WERI-Rb-1 (cell line): ENCODE measurements around the gene TRAF3.

Source experiments
- DNase-seq: peaks from one replicate; pipeline ENCODE4 v3.0.0-alpha.2; 2020
- H3K27ac ChIP-seq: fragments of 250-450 bp; sonication (Bioruptor Pico); 2 replicates; pipeline ENCODE4 v1.5.1; 2020; ENCODE audit warnings: mild to moderate bottlenecking, moderate library complexity
- H3K27me3 ChIP-seq: fragments of 250-450 bp; sonication (Bioruptor Pico); 2 replicates; pipeline ENCODE4 v1.5.1; 2021; ENCODE audit warnings: mild to moderate bottlenecking, low read depth, moderate library complexity; ENCODE audit not compliant: insufficient read depth, severe bottlenecking
- H3K36me3 ChIP-seq: fragments of 250-450 bp; sonication (Bioruptor Pico); 2 replicates; pipeline ENCODE4 v1.5.1; 2020; ENCODE audit warnings: mild to moderate bottlenecking, moderate library complexity
- H3K4me3 ChIP-seq: 2 replicates; pipeline ENCODE4 v1.5.1; 2011; ENCODE audit warnings: low read depth, mild to moderate bottlenecking, control low read depth, low read length
- H3K9me3 ChIP-seq: fragments of 250-450 bp; sonication (Bioruptor Pico); 2 replicates; pipeline ENCODE4 v1.5.1; 2021; ENCODE audit warnings: mild to moderate bottlenecking, moderate library complexity; ENCODE audit not compliant: severe bottlenecking
- CTCF ChIP-seq: IDR thresholded peaks from 2 replicates; pipeline ENCODE4 v1.5.1; 2011; ENCODE audit warnings: low read depth, mild to moderate bottlenecking, control low read depth, inconsistent platforms, low read length

Gene TRAF3

DNA sequence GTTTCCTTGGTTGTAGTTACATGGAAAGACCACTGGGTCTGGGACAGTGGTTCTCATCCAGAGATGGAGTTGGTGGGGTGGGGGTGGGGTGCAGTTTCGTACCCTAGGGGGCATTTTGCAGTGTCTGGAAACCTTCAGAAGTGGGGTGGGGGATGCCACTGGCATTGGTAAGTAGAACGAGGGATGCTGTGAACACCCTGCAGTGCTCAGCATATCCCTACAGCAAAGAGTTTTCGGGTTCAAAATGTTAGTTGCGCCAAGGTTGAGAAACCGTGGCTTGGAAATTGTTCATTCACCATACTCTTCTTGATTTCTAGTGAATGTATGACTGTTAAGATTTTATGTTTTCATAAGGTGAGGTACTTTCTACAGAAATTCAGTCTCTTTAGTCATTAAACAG lies 28.7 kb downstream of the TRAF3 start:
- no peak for DNase-seq
- H3K27me3 ChIP-seq, result no peaks in the 10 kb centered on the region
- no peak overlapping the region for H3K27ac ChIP-seq
- no peak overlapping the region for H3K4me3 ChIP-seq
- TF ChIP-seq CTCF, result no peak
- H3K36me3 ChIP-seq, result no peaks in the 10 kb centered on the region; the same call in 1 of the 2 replicates
- H3K9me3 ChIP-seq, result no peaks in the 10 kb centered on the region

DNA sequence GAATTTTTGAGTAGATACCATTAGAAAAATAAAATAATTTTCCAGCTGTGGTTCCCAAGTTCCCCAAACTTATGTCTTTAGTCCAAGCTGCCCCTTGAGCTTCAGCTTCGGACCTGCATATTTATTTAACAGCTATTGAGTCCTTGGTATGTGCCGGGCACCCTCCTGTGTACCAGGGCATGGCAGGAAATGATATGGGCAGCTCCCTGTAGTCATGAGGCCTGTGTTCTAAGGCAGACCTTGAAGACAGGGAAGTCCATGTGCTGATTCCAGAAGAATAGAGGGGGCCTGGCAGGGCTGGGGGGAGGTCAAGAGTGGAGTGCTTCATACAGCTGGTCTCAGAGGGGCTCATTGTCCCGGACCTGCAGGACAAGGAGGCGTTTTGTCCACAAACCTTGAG lies 29.2 kb downstream of the TRAF3 start:
- no peak for TF ChIP-seq CTCF
- Histone ChIP-seq H3K27ac (no peak overlapping the region), H3K27me3 (no peaks in the 10 kb centered on the region), H3K4me3 (no peak overlapping the region), H3K36me3 (no peaks in the 10 kb centered on the region; the same call in 1 of the 2 replicates), H3K9me3 (no peaks in the 10 kb centered on the region)
- no peak for DNase-seq

DNA sequence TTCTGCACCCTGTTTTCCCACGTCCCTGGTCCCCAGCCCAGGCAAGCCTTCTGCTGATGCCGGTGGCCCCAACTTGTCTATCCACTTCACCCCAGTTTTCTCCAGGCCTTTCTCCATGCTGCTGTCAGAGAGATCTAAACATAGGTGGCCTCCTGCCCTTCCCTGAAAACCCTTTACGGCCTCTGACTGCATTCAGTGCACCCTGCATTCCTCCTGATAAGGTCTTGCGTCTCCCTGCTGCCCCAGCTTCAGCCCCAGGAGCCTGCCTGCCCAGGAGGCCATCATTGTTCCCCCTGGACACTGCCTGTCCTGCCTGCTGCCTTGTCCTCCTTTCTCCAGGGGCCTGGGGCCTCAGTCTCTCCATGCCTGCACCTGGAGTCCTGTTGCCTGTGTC lies 29.8 kb downstream of the TRAF3 start:
- no peak for DNase-seq
- Histone ChIP-seq H3K36me3 (no peaks in the 10 kb centered on the region; the same call in 1 of the 2 replicates), H3K27me3 (no peaks in the 10 kb centered on the region), H3K4me3 (no peak overlapping the region), H3K9me3 (no peaks in the 10 kb centered on the region), H3K27ac (no peak overlapping the region)
- no peak for TF ChIP-seq CTCF

DNA sequence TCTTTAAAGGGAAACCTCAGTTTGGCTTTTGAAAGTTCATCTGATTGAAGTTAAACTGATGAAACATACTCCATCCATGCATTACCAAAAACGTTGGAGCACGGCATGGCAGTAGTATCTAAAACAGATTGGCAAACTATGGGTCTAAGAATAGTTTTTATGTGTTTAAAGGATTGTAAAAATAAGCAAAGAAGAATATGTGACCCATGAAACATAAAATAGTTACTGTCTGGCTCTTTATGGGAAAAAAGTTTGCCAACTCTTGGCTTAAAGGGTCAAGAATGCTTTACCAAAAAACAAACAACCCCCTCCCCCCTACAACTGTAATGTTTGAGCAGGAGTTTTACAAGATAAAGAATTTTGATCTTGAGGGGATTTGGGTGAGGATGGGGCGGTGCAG lies 32.6 kb downstream of the TRAF3 start:
- Histone ChIP-seq H3K27me3 (no peaks in the 10 kb centered on the region), H3K36me3 (no peaks in the 10 kb centered on the region; the same call in 1 of the 2 replicates), H3K27ac (no peak overlapping the region), H3K4me3 (no peak overlapping the region), H3K9me3 (no peaks in the 10 kb centered on the region)
- no peak for TF ChIP-seq CTCF
- DNase-seq, result no peak

GRCh38 chr14:102810523-102810922 lies 33.3 kb downstream of the TRAF3 start:
- Histone ChIP-seq H3K27me3 (no peaks in the 10 kb centered on the region), H3K4me3 (no peak overlapping the region), H3K9me3 (no peaks in the 10 kb centered on the region), H3K27ac (no peak overlapping the region), H3K36me3 (no peaks in the 10 kb centered on the region; the same call in 1 of the 2 replicates)
- DNase-seq, result no peak
- TF ChIP-seq CTCF, result no peak

GRCh38 chr14:102811254-102811963 lies 34.2 kb downstream of the TRAF3 start:
- no peaks in the 10 kb centered on the region for H3K36me3 ChIP-seq
- no peak for TF ChIP-seq CTCF

More at GRCh38 chr14:102811254-102811963, 34.2 kb downstream of the TRAF3 start:
- Histone ChIP-seq H3K27me3 (no peaks in the 10 kb centered on the region), H3K4me3 (no peak overlapping the region), H3K9me3 (no peaks in the 10 kb centered on the region), H3K27ac (no peak overlapping the region)
- DNase-seq, result no peak
